Measurements from ENCODE around the gene KNG1.

Gene KNG1

GRCh38 chr3:186713499-186713898, 3.7 kb upstream of the KNG1 start:
- DNase-seq, result no peak

- DNase-seq, result no peak
These were observed 3.0 kb downstream of the KNG1 start for GRCh38 chr3:186719945-186720739.

GRCh38 chr3:186722457-186722856, 5.3 kb downstream of the KNG1 start:
- peak; percentile 22 for DNase-seq

- DNase-seq, result no peak
These were observed 7.8 kb downstream of the KNG1 start for GRCh38 chr3:186724911-186725310.

GRCh38 chr3:186732169-186732766, 15.1 kb downstream of the KNG1 start:
- DNase-seq, result no peak

- DNase-seq, result no peak
These were observed 25.6 kb downstream of the KNG1 start for GRCh38 chr3:186742618-186743380.

- DNase-seq, result no peak
These were observed 26.5 kb downstream of the KNG1 start for GRCh38 chr3:186743666-186744065.

- DNase-seq, result peak; percentile 83
These were observed 28.8 kb downstream of the KNG1 start for GRCh38 chr3:186746008-186746407.

- no peak for DNase-seq
These were observed 33.2 kb downstream of the KNG1 start for GRCh38 chr3:186750316-186750715.

- DNase-seq, result no peak
These were observed 34.3 kb downstream of the KNG1 start for GRCh38 chr3:186751480-186751879.

GRCh38 chr3:186754006-186754405, 36.8 kb downstream of the KNG1 start:
- no peak for DNase-seq

GRCh38 chr3:186754871-186755270, 37.7 kb downstream of the KNG1 start:
- no peak for DNase-seq

GRCh38 chr3:186757214-186757613, 40.1 kb downstream of the KNG1 start:
- no peak for DNase-seq

GRCh38 chr3:186757686-186758220, 40.6 kb downstream of the KNG1 start:
- DNase-seq, result no peak

GRCh38 chr3:186759231-186759930, 42.2 kb downstream of the KNG1 start:
- DNase-seq, result peak; percentile 31

GRCh38 chr3:186760141-186760833, 43.1 kb downstream of the KNG1 start:
- DNase-seq, result no peak

GRCh38 chr3:186760897-186761447, 43.8 kb downstream of the KNG1 start:
- DNase-seq, result no peak

- peak; percentile 57 for DNase-seq
These were observed 55.1 kb downstream of the KNG1 start for GRCh38 chr3:186772281-186772694.

- peak; percentile 87 for DNase-seq
These were observed 55.7 kb downstream of the KNG1 start for GRCh38 chr3:186772701-186773417.

- no peak for DNase-seq
These were observed 58.8 kb downstream of the KNG1 start for GRCh38 chr3:186775999-186776398.

- DNase-seq, result no peak
These were observed 62.0 kb downstream of the KNG1 start for GRCh38 chr3:186779204-186779603.
